ENCODE data around the gene TGIF1.

- TF ChIP-seq CTCF (IDR thresholded peaks at IDR 0.05 in 2 of 3, conservative IDR thresholded peaks at IDR 0.05 in 1 of 3; ENCODE audit: borderline replicate concordance in 1 of 3, insufficient read depth in 1 of 3, low read depth in 2 of 3, low read length in 2 of 3) (no peak), MAX (IDR thresholded peaks at IDR 0.05) (no peak), RAD21 (IDR thresholded peaks at IDR 0.05; ENCODE audit: low read depth) (no peak), EZH2phosphoT487 (IDR thresholded peaks at IDR 0.05; ENCODE audit: borderline replicate concordance) (no peak), REST (IDR thresholded peaks at IDR 0.05; ENCODE audit: low read depth) (no peak), SRF (IDR thresholded peaks at IDR 0.05; ENCODE audit: low read depth) (no peak)
Measured at GRCh38 chr18:3493501-3494244, 43.7 kb downstream of the TGIF1 start.

All from HCT116 (cell line).